HFF-Myc (cell line): Measurements from ENCODE around the gene KCNK15.

Experiments
- DNase-seq: peaks from one replicate; pipeline ENCODE4 v3.0.0-alpha.2; 2011; ENCODE audit warnings: low read depth; ENCODE audit errors: extremely low read depth
- H3K4me3 ChIP-seq: replicated peaks from 2 replicates; pipeline ENCODE4 v1.5.1; 2011; ENCODE audit warnings: low read depth, mild to moderate bottlenecking, control low read depth, low read length
- CTCF ChIP-seq: IDR thresholded peaks from 2 replicates; pipeline ENCODE4 v1.5.1; 2012; ENCODE audit warnings: mild to moderate bottlenecking, low read depth, low read length, control low read depth; ENCODE audit errors: missing control alignments

KCNK15 gene

GRCh38 chr20:44727651-44728050, 18.0 kb upstream of the KCNK15 start:
- no peak for TF ChIP-seq CTCF
- H3K4me3 ChIP-seq, result no peak overlapping the region
- DNase-seq, result no peak

GRCh38 chr20:44728801-44729443, 16.7 kb upstream of the KCNK15 start:
- TF ChIP-seq CTCF, result no peak
- DNase-seq, result no peak
- H3K4me3 ChIP-seq, result no peak overlapping the region

- DNase-seq, result peak; percentile 84
Observed at GRCh38 chr20:44730441-44730840, 15.2 kb upstream of the KCNK15 start.

GRCh38 chr20:44731657-44732056, 14.0 kb upstream of the KCNK15 start:
- no peak for TF ChIP-seq CTCF
- no peak for DNase-seq
- no peak overlapping the region for H3K4me3 ChIP-seq

More at GRCh38 chr20:44730441-44730840, 15.2 kb upstream of the KCNK15 start:
- no peak overlapping the region for H3K4me3 ChIP-seq
- no peak for TF ChIP-seq CTCF

- H3K4me3 ChIP-seq, result no peak overlapping the region
- TF ChIP-seq CTCF, result no peak
- no peak for DNase-seq
Observed at GRCh38 chr20:44732327-44732726, 13.3 kb upstream of the KCNK15 start.

- no peak for DNase-seq
- peak; percentile 88 for TF ChIP-seq CTCF
- H3K4me3 ChIP-seq, result no peak overlapping the region
Observed at GRCh38 chr20:44733341-44734069, 12.2 kb upstream of the KCNK15 start.

- H3K4me3 ChIP-seq, result no peak overlapping the region
- DNase-seq, result no peak
- no peak for TF ChIP-seq CTCF
Observed at GRCh38 chr20:44734938-44735337, 10.7 kb upstream of the KCNK15 start.
